ENCODE results near the gene NSUN2.

NSUN2 gene

GRCh38 chr5:6586647-6587042 is 46.2 kb downstream of the NSUN2 start:
- Histone ChIP-seq H3K9me3 (ENCODE audit: control insufficient read depth, insufficient read depth, low read length) (no peaks in the 10 kb centered on the region), H3K27me3 (ENCODE audit: control insufficient read depth, insufficient read depth, low read length) (peaks cover 27% of the 10 kb centered on the region), H3K9ac (ENCODE audit: low read depth, low read length) (no peak overlapping the region), H3K36me3 (ENCODE audit: control insufficient read depth, insufficient read depth, low read length) (no peaks in the 10 kb centered on the region), H3K4me3 (ENCODE audit: low read depth, low read length) (no peak overlapping the region), H3K4me1 (ENCODE audit: control insufficient read depth, insufficient read depth, low read length) (peaks cover 2% of the 10 kb centered on the region)

- no peak overlapping the region for H3K4me3 ChIP-seq (ENCODE audit: low read depth, low read length)
- peaks cover 2% of the 10 kb centered on the region for H3K4me1 ChIP-seq (ENCODE audit: control insufficient read depth, insufficient read depth, low read length)
- peaks cover 29% of the 10 kb centered on the region for H3K27me3 ChIP-seq (ENCODE audit: control insufficient read depth, insufficient read depth, low read length)
Measured at GRCh38 chr5:6585939-6586646, 46.8 kb downstream of the NSUN2 start.

GRCh38 chr5:6585168-6585567 is 47.7 kb downstream of the NSUN2 start:
- Histone ChIP-seq H3K9ac (ENCODE audit: low read depth, low read length) (no peak overlapping the region), H3K4me1 (ENCODE audit: control insufficient read depth, insufficient read depth, low read length) (peaks cover 2% of the 10 kb centered on the region), H3K9me3 (ENCODE audit: control insufficient read depth, insufficient read depth, low read length) (no peaks in the 10 kb centered on the region), H3K36me3 (ENCODE audit: control insufficient read depth, insufficient read depth, low read length) (no peaks in the 10 kb centered on the region), H3K27me3 (ENCODE audit: control insufficient read depth, insufficient read depth, low read length) (peaks cover 30% of the 10 kb centered on the region), H3K4me3 (ENCODE audit: low read depth, low read length) (no peak overlapping the region)

More at GRCh38 chr5:6585939-6586646, 46.8 kb downstream of the NSUN2 start:
- no peak overlapping the region for H3K9ac ChIP-seq (ENCODE audit: low read depth, low read length)
- no peaks in the 10 kb centered on the region for H3K9me3 ChIP-seq (ENCODE audit: control insufficient read depth, insufficient read depth, low read length)
- H3K36me3 ChIP-seq (ENCODE audit: control insufficient read depth, insufficient read depth, low read length) = no peaks in the 10 kb centered on the region

GRCh38 chr5:6584727-6585126 is 48.1 kb downstream of the NSUN2 start:
- Histone ChIP-seq H3K4me1 (ENCODE audit: control insufficient read depth, insufficient read depth, low read length) (peaks cover 2% of the 10 kb centered on the region), H3K27me3 (ENCODE audit: control insufficient read depth, insufficient read depth, low read length) (peaks cover 33% of the 10 kb centered on the region)

GRCh38 chr5:6584101-6584645 is 48.7 kb downstream of the NSUN2 start:
- no peaks in the 10 kb centered on the region for H3K36me3 ChIP-seq (ENCODE audit: control insufficient read depth, insufficient read depth, low read length)
- H3K9me3 ChIP-seq (ENCODE audit: control insufficient read depth, insufficient read depth, low read length) = no peaks in the 10 kb centered on the region
- H3K27me3 ChIP-seq (ENCODE audit: control insufficient read depth, insufficient read depth, low read length) = peaks cover 33% of the 10 kb centered on the region
- peaks cover 2% of the 10 kb centered on the region for H3K4me1 ChIP-seq (ENCODE audit: control insufficient read depth, insufficient read depth, low read length)
- H3K4me3 ChIP-seq (ENCODE audit: low read depth, low read length) = no peak overlapping the region
- H3K9ac ChIP-seq (ENCODE audit: low read depth, low read length) = no peak overlapping the region

More at GRCh38 chr5:6584727-6585126, 48.1 kb downstream of the NSUN2 start:
- Histone ChIP-seq H3K9ac (ENCODE audit: low read depth, low read length) (no peak overlapping the region), H3K9me3 (ENCODE audit: control insufficient read depth, insufficient read depth, low read length) (no peaks in the 10 kb centered on the region), H3K36me3 (ENCODE audit: control insufficient read depth, insufficient read depth, low read length) (no peaks in the 10 kb centered on the region), H3K4me3 (ENCODE audit: low read depth, low read length) (no peak overlapping the region)

GRCh38 chr5:6583049-6583880 is 49.6 kb downstream of the NSUN2 start:
- H3K4me1 ChIP-seq (ENCODE audit: control insufficient read depth, insufficient read depth, low read length) = peaks cover 2% of the 10 kb centered on the region
- H3K36me3 ChIP-seq (ENCODE audit: control insufficient read depth, insufficient read depth, low read length) = no peaks in the 10 kb centered on the region
- H3K4me3 ChIP-seq (ENCODE audit: low read depth, low read length) = peak overlapping the region; percentile 59
- peaks cover 33% of the 10 kb centered on the region for H3K27me3 ChIP-seq (ENCODE audit: control insufficient read depth, insufficient read depth, low read length)
- no peaks in the 10 kb centered on the region for H3K9me3 ChIP-seq (ENCODE audit: control insufficient read depth, insufficient read depth, low read length)
- no peak overlapping the region for H3K9ac ChIP-seq (ENCODE audit: low read depth, low read length)

GRCh38 chr5:6582507-6583048 is 50.3 kb downstream of the NSUN2 start:
- Histone ChIP-seq H3K36me3 (ENCODE audit: control insufficient read depth, insufficient read depth, low read length) (no peaks in the 10 kb centered on the region), H3K9me3 (ENCODE audit: control insufficient read depth, insufficient read depth, low read length) (no peaks in the 10 kb centered on the region), H3K27me3 (ENCODE audit: control insufficient read depth, insufficient read depth, low read length) (peaks cover 33% of the 10 kb centered on the region), H3K4me3 (ENCODE audit: low read depth, low read length) (peak overlapping the region; percentile 32), H3K9ac (ENCODE audit: low read depth, low read length) (no peak overlapping the region), H3K4me1 (ENCODE audit: control insufficient read depth, insufficient read depth, low read length) (peaks cover 2% of the 10 kb centered on the region)

GRCh38 chr5:6581559-6582426 is 51.1 kb downstream of the NSUN2 start:
- peaks cover 33% of the 10 kb centered on the region for H3K27me3 ChIP-seq (ENCODE audit: control insufficient read depth, insufficient read depth, low read length)
- H3K4me1 ChIP-seq (ENCODE audit: control insufficient read depth, insufficient read depth, low read length) = peaks cover 2% of the 10 kb centered on the region
- no peak overlapping the region for H3K9ac ChIP-seq (ENCODE audit: low read depth, low read length)
- H3K9me3 ChIP-seq (ENCODE audit: control insufficient read depth, insufficient read depth, low read length) = no peaks in the 10 kb centered on the region
- peak overlapping the region; percentile 32 for H3K4me3 ChIP-seq (ENCODE audit: low read depth, low read length)
- H3K36me3 ChIP-seq (ENCODE audit: control insufficient read depth, insufficient read depth, low read length) = no peaks in the 10 kb centered on the region

- Histone ChIP-seq H3K9ac (ENCODE audit: low read depth, low read length) (no peak overlapping the region), H3K27me3 (ENCODE audit: control insufficient read depth, insufficient read depth, low read length) (peaks cover 33% of the 10 kb centered on the region), H3K4me3 (ENCODE audit: low read depth, low read length) (no peak overlapping the region), H3K36me3 (ENCODE audit: control insufficient read depth, insufficient read depth, low read length) (no peaks in the 10 kb centered on the region), H3K9me3 (ENCODE audit: control insufficient read depth, insufficient read depth, low read length) (no peaks in the 10 kb centered on the region), H3K4me1 (ENCODE audit: control insufficient read depth, insufficient read depth, low read length) (peaks cover 2% of the 10 kb centered on the region)
Measured at GRCh38 chr5:6581090-6581489, 51.8 kb downstream of the NSUN2 start.

GRCh38 chr5:6579535-6579934 is 53.3 kb downstream of the NSUN2 start:
- peaks cover 2% of the 10 kb centered on the region for H3K4me1 ChIP-seq (ENCODE audit: control insufficient read depth, insufficient read depth, low read length)
- no peak overlapping the region for H3K9ac ChIP-seq (ENCODE audit: low read depth, low read length)
- H3K9me3 ChIP-seq (ENCODE audit: control insufficient read depth, insufficient read depth, low read length) = no peaks in the 10 kb centered on the region
- H3K27me3 ChIP-seq (ENCODE audit: control insufficient read depth, insufficient read depth, low read length) = peaks cover 26% of the 10 kb centered on the region
- H3K4me3 ChIP-seq (ENCODE audit: low read depth, low read length) = no peak overlapping the region
- H3K36me3 ChIP-seq (ENCODE audit: control insufficient read depth, insufficient read depth, low read length) = no peaks in the 10 kb centered on the region
